Type B pancreatic cell (in vitro differentiated cells): ENCODE results near the gene SRPK1. TPM values are rescaled to one million over a fixed set of nuclear protein-coding genes. Genes with fewer than 3 reads are reported as not detected.

Experiments used
- DNase-seq: peaks from one replicate; pipeline ENCODE4 v3.0.0; 2021; ENCODE audit warnings: mixed read lengths; ENCODE audit not compliant: unreplicated experiment; ENCODE audit errors: extremely low spot score
- H3K27ac Mint-ChIP-seq: 2 replicates; pipeline ENCODE4 v1.8.0; 2021; ENCODE audit warnings: mild to moderate bottlenecking, mixed read lengths
- H3K27me3 Mint-ChIP-seq: 2 replicates; pipeline ENCODE4 v1.8.0; 2021; ENCODE audit warnings: mixed read lengths
- H3K36me3 Mint-ChIP-seq: 2 replicates; pipeline ENCODE4 v1.8.0; 2021; ENCODE audit warnings: mixed read lengths
- H3K4me1 Mint-ChIP-seq: one replicate; pipeline ENCODE4 v1.8.0; 2021; ENCODE audit warnings: mixed read lengths; ENCODE audit not compliant: unreplicated experiment
- H3K4me3 Mint-ChIP-seq: 2 replicates; pipeline ENCODE4 v1.8.0; 2021; ENCODE audit warnings: mild to moderate bottlenecking, mixed read lengths
- H3K9me3 Mint-ChIP-seq: 2 replicates; pipeline ENCODE4 v1.8.0; 2021; ENCODE audit warnings: mixed read lengths
- long read RNA-seq: library from polyadenylated mRNA; unstranded; transcript quantifications from one replicate; pipeline ENCODE4 v2.0.0, GENCODE V29; 2020
- total RNA-seq: library from RNA; stranded (reverse); gene quantifications from 2 replicates; pipeline ENCODE4 v1.2.1, GENCODE V29; 2021; ENCODE audit warnings: low replicate concordance
- TF ChIP-seq, protein P1 (sequence below): fragments of 200-600 bp; sonication (generic); conservative IDR thresholded peaks from 2 replicates; pipeline ENCODE4 v1.5.0; 2021; ENCODE audit warnings: antibody characterized with exemption, mild to moderate bottlenecking

Gene SRPK1
- total RNA-seq = 69.7 and 73.8 TPM in 2 replicates
- long read RNA-seq, full-length matches to known transcripts = 9 of 54 reads
- long read RNA-seq, partial matches to known transcripts = 28 of 54 reads
- long read RNA-seq, other reads (novel, unspliced or antisense) = 17 of 54 reads

DNA sequence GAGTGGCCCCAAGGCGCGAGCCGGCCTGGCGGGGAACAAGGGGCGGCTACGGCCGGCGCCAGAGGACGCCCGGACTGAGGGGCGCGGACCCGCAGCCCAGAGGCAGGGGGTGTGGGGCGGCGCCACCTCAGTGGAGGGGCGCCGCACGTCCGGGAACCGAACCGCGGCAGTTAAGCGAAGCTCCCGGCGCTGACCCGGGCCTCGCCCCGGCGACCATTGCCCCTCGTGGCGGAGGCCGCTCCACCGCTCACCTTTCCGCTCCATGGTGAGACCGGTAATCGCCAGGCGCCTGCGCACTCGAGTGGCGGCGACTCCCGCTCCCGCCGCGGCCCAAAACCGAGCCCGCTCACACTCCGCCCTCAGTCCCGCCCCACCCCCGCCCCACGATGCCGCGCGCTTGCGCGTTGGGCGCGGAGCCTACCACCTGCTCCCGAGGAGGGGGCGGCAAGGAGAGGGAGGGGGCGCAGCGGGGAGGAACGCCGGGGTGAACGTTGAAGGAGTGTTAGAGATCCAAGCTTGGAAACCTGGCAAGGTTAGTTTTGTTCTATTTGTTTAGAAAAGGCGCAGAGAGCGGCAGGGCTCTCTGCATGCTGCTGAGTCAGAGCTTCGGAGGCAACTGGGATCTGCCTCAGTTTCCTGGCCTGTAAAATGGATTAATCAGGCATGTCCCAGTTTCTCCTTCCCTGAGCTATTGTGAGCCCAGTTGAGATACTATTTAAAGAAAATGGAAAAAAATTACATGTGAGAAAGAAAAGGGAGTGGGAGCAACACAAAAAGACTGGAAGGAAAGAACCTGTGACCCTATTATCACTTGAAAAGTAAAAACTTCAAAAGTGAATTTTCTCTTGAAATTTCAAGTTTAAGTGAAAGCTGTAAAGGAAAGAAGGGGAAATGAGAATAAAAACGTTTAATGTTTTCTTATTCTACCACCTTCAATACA, at the start of gene SRPK1:
TSS of gene SRPK1 (minus strand) at position 306 of the 940 bp plus-strand sequence. CDS start at position 264, 42 bp downstream.
- DNase-seq = peak; percentile 92
- H3K27me3 Mint-ChIP-seq = no peaks in the 10 kb centered on the region
- TF ChIP-seq, protein P1, sequence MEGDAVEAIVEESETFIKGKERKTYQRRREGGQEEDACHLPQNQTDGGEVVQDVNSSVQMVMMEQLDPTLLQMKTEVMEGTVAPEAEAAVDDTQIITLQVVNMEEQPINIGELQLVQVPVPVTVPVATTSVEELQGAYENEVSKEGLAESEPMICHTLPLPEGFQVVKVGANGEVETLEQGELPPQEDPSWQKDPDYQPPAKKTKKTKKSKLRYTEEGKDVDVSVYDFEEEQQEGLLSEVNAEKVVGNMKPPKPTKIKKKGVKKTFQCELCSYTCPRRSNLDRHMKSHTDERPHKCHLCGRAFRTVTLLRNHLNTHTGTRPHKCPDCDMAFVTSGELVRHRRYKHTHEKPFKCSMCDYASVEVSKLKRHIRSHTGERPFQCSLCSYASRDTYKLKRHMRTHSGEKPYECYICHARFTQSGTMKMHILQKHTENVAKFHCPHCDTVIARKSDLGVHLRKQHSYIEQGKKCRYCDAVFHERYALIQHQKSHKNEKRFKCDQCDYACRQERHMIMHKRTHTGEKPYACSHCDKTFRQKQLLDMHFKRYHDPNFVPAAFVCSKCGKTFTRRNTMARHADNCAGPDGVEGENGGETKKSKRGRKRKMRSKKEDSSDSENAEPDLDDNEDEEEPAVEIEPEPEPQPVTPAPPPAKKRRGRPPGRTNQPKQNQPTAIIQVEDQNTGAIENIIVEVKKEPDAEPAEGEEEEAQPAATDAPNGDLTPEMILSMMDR = no peak
- H3K9me3 Mint-ChIP-seq = no peaks in the 10 kb centered on the region
- peak within 1 kb of the TSS; percentile 95 for H3K27ac Mint-ChIP-seq
- peak within 1 kb of the TSS; percentile 100 for H3K4me3 Mint-ChIP-seq
- H3K4me1 Mint-ChIP-seq = peaks cover 19% of the 10 kb centered on the region
- peaks cover 3% of the 10 kb centered on the region for H3K36me3 Mint-ChIP-seq

DNA sequence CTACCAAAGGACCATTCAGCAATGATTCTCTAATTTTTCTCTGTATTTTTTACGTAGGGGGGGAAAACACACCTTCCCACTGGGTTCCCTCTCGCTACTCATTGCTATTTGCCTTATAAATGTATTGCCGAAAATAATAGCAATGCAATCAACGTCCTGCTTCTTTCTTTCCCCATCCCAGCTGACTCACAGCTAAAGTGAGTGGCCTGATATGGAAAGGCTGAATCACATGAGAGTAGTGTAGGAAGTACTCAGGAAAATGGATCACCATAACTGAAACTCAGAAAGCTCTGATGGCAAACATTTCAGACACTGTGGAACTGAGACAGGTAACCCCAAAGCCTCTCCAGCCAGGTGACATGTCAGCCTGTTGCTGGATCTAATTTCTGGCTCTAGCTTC, 49.3 kb upstream of the SRPK1 start:
- H3K27me3 Mint-ChIP-seq = no peaks in the 10 kb centered on the region
- DNase-seq = no peak
- no peaks in the 10 kb centered on the region for H3K9me3 Mint-ChIP-seq
- H3K27ac Mint-ChIP-seq = no peak overlapping the region
- H3K4me3 Mint-ChIP-seq = no peak overlapping the region
- peaks cover 3% of the 10 kb centered on the region for H3K4me1 Mint-ChIP-seq
- TF ChIP-seq, protein P1 = no peak
- no peaks in the 10 kb centered on the region for H3K36me3 Mint-ChIP-seq

DNA sequence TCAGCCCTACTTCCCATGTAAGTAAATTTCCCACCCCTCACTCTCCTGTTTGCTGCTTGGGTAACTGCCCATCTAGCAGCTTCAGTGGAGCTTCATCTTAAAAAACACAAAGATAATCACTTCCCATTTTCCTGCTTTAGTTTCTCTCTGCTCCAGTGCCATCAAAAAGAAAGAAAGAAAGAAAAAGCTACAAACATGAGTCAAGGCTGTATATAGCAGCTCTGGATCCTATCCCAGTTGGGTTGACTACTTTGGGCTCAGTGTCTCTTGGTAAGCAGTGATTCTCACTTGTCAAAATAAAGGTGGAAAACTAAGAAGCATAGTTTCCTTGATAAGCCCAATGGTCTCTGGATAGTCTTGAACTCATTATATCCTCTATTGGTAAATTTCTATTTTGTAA, 48.7 kb upstream of the SRPK1 start:
- Mint-ChIP-seq H3K4me1 (peaks cover 3% of the 10 kb centered on the region), H3K27me3 (no peaks in the 10 kb centered on the region), H3K9me3 (no peaks in the 10 kb centered on the region), H3K4me3 (no peak overlapping the region), H3K36me3 (no peaks in the 10 kb centered on the region), H3K27ac (no peak overlapping the region)
- TF ChIP-seq, protein P1 = no peak
- no peak for DNase-seq

DNA sequence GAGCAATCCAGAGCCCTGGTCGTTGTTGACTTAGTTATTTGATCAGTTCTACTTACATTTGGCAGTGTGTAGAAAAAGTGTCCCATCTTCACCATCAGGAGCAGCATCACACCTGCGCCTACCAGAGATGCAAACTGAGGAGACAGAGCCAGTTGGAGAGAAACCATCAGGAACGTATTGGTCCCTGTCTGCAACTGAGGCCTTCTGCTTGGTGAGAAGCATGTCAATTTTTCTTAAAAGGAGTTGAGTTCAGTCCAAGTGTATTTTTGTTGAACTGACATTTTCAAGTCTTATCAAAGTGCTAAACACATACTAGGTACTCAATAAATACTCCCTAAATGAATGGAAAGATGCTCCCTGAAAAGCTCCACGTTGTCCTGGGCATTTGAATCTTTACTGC, 47.9 kb upstream of the SRPK1 start:
- no peak overlapping the region for H3K4me3 Mint-ChIP-seq
- no peak for DNase-seq
- H3K9me3 Mint-ChIP-seq = no peaks in the 10 kb centered on the region
- no peaks in the 10 kb centered on the region for H3K36me3 Mint-ChIP-seq
- no peak overlapping the region for H3K27ac Mint-ChIP-seq
- H3K4me1 Mint-ChIP-seq = peaks cover 3% of the 10 kb centered on the region
- H3K27me3 Mint-ChIP-seq = no peaks in the 10 kb centered on the region
- TF ChIP-seq, protein P1 = no peak

DNA sequence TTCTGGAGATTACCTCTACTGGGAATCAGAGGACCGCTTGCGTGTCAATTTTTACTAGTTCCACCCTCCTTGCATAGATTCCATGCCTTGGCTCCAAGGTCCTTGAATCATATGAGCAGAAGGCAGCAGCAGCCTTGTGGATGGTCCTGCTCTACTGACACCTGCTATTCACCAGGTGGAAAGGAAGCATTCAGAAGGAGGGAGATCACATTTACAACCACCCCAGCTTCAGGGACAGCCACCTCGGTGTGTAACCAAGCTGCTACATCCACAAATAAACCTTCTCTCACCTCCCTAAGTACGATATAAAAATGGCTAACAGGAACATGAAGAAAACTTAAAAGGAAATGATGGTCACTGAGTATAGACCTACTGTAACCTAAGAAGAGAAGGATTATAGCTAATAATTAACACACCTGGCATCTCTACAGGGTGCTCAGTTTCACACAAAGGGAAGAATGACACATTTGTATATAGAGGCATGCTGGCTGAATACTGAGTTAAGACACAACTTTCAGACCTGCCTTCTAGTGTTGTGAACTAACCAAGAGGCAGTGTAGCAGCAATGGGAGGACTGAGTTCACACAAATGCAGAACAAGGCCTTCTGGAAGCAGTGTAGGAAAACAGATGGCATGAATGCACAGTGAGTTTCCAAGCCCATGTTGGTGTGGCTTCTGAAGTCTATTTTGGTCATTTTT, 46.3 kb upstream of the SRPK1 start:
- no peak for DNase-seq
- TF ChIP-seq, protein P1 = no peak
- Mint-ChIP-seq H3K9me3 (no peaks in the 10 kb centered on the region), H3K4me1 (no peaks in the 10 kb centered on the region), H3K27ac (no peak overlapping the region), H3K4me3 (no peak overlapping the region), H3K27me3 (no peaks in the 10 kb centered on the region), H3K36me3 (no peaks in the 10 kb centered on the region)
